ENCODE data around the gene NR2C2.

DNA sequence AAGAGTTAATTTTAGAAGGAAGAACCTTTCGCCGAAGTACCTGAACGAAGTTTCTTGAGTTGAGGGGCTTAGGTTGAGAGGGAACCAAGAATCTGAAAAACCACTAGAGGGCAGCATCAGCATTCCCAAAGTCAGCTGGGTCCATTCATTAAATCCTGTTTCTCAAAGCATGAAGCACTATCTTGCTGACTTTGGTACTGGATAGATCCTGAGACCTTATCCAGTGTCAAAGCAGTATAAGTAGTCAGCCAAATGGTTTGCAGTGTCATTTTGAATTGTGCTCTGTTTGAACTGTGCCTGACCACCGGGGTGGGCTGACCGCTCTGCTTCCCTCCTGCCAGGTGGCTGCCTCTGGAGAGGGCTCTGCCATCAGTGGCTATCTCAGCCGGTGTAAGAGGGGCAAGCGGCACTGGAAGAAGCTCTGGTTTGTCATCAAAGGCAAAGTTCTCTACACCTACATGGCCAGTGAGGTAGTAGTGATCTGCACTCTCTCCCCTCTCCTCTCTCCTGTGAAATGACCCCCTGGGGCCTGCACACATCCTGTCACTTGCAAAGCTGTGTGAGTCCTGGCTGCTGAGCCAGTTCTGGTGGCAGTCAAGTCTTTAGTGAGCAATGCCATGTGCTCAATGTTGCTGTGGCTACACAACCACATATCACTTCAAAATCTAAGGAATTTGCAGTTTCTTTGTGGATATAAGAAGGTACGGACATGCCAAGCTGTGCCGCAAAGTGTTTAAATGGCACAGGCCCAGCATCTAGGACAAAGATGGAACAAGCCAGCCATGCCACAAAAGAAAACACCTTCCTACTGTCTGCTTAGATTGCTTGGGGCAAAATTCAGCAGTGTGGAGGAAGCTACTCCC is 21.4 kb upstream of the NR2C2 start:
- TF ChIP-seq, protein P1, sequence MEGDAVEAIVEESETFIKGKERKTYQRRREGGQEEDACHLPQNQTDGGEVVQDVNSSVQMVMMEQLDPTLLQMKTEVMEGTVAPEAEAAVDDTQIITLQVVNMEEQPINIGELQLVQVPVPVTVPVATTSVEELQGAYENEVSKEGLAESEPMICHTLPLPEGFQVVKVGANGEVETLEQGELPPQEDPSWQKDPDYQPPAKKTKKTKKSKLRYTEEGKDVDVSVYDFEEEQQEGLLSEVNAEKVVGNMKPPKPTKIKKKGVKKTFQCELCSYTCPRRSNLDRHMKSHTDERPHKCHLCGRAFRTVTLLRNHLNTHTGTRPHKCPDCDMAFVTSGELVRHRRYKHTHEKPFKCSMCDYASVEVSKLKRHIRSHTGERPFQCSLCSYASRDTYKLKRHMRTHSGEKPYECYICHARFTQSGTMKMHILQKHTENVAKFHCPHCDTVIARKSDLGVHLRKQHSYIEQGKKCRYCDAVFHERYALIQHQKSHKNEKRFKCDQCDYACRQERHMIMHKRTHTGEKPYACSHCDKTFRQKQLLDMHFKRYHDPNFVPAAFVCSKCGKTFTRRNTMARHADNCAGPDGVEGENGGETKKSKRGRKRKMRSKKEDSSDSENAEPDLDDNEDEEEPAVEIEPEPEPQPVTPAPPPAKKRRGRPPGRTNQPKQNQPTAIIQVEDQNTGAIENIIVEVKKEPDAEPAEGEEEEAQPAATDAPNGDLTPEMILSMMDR (IDR thresholded peaks at IDR 0.05), result peak; percentile 71
- TF ChIP-seq EZH2 (IDR thresholded peaks at IDR 0.05; ENCODE audit: borderline replicate concordance, insufficient read depth, low read depth, low read length, poor library complexity, severe bottlenecking), result no peak

All from B cell (primary cell).